HG02610 (cell line): Measurements from ENCODE around the gene ATF7.
"Not testable (repeated sequence)": the region's sequence is repeated elsewhere in the genome, so short reads cannot be mapped to it uniquely, and the experiment has no call there.

ENCODE experiments used
- ATAC-seq: cut with Tn5 transposase; IDR thresholded peaks from one replicate; pipeline ENCODE4 v1.9.1; 2021; ENCODE audit warnings: mild to moderate bottlenecking, moderate library complexity; ENCODE audit not compliant: unreplicated experiment

The ATF7 gene

DNA sequence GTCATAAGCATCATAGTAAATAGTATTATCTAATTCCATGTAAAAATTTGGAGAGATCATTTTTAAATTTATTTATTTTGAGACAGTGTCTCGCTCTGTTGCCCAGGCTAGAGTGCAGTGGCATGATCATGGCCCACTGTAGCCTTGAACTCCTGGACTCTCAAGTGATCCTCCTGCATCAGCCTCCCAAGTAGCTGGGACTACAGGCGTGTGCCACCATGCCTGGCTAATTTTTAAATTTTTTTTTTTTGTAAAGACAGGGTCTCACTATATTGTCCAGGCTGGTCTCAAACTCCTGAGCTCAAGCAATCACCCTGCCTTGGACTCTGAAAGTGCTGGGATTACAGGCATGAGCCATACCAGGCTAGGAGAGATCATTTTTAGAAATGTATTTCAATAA is 27.2 kb downstream of the ATF7 start:
- ATAC-seq: not testable (repeated sequence)

DNA sequence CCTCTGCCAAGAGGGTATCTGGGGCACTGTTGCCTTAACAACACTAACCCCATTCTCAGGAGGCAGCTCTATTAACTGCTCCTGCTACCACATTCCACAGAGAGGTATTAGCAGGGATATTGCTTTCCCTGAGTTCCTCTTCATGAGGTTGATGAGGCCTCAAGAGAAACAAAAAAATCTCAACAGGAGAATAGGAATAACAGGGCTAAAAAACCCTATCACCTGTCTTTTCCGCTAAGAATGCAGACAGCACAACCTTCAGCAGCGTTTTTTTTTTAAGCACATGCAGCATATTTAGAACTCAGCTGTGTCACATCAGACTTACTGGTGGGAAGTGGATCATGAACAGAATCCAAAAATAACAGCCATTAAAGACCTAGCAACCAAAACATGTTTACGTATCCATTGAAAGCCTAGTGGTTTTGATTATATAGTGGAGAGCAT is 29.2 kb downstream of the ATF7 start:
- no peak for ATAC-seq

DNA sequence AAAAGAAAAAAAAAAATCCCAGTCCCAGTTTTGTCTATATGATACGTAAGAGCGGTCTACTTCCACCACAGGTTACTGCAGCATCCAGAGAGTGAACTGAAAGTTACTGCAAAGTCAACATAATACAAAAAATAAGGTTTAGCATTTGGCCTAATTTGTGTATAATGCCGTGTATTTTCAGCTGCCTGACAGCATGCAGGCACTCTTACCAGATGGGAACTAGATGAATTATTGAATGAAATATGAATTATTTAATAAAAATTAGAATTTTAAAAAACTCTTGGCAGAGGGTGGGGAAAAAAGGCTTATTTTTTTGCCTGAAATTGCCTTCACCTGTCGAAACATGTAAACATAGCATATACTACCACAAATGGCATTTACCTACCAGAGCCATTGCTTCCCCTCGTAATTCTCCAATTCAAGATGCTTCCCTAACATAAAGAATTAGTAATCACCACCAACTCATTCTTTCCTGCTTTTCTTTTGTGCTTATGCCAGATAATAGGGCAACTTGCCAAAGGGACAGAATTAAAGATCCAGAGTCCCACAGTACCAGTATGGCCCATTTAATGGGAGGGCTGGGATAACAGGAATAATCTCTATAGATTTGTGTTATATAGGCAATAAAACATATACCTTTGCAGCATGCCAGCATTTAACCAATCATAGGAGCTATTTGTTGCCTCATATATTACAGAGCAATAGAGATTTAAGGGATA is 31.1 kb downstream of the ATF7 start:
- no peak for ATAC-seq

DNA sequence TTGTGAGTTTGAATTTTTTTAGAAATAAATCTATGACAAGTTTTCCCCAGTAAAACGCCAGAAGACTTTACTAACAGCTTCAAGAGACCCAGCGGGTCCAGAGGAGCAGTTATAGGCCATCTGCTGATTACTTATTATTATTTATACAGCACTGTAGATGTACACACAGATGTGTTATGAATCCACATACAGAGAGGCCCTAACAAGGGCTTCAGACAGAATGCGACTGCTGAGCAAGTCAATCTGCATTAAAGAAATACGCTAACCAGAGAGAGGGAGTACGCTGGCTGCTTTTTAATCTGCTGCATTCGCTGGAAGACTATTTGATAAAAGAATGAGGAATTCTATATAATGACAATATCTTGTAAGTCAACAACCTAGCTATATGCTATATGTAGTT is 32.5 kb downstream of the ATF7 start:
- ATAC-seq: no peak

DNA sequence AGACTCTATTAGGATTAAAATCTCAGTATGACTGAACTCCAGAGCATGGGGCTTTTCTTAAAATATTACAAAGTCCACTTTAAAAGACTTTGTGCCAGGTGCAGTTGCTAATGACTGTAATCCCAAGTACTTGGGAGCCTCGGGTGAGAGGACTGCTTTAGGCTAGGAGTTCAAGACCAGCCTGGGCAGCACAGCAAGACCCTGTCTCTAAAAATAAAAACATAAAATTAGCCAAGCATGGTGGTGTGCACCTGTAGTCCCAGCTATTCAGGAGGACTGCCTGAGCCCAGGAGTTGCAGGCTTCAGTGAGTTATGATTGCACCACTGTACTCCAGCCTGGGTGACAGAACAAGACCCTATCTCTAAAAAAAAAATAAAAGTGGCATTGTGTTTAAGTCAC is 33.2 kb downstream of the ATF7 start:
- ATAC-seq: no peak

DNA sequence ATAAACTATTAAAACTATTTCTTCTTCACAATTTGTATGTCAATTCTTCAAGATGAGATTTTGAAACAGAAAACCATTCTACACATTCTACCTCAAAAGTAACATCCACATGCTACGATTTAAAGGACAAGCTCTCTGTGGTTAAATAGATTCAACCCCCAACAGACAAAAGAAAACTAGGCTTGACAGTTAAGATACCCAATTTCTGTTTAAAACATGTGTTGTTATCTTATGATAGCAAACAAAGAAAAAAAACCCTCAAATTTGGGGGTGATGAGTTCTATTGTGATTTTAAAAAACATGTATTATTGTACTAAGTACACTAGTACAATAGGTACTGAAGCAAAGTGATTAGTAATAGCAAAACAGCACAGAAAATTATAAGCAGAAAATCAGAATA is 33.8 kb downstream of the ATF7 start:
- ATAC-seq: no peak

DNA sequence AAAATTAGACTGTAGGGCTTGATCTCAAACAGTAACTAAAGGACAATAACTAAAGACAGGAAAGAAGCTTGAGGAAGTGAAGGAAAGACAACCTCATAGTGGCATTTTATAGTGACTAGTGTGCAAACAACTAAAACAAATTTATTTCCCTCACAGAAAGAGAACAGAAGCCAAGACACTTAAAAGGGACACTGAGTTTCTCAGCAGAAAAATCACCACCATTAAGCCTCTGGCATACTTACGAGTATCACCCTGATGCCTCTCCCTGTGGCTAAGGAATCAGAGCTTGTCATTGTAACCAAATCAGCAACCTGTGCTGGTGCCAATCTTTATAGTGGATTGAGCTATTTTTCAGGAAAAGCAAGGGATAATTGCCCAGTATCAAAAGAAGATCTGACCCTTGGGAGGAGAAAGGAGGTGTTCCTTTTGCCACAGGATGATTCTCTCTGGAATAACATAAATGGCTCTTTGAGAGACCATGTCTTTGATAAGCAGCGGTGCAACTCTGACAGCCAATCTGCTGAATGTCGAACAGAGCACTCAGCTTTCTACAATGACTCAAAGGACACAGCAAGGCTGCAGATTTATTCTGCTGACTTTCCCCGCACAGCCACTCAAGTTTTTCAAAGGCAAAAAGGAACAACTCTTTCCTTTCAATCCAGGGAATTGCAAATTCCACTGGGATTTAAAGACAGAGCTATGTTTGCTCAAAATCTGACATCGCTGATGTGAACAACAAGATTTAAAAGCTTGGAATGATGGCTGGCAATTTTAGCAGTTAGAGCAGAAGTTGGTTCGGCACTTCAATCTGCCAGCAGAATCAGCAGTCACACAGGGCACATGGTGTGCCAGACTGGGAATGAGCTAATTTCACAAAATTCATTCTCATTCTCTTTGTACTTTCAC is 34.6 kb downstream of the ATF7 start:
- no peak for ATAC-seq

DNA sequence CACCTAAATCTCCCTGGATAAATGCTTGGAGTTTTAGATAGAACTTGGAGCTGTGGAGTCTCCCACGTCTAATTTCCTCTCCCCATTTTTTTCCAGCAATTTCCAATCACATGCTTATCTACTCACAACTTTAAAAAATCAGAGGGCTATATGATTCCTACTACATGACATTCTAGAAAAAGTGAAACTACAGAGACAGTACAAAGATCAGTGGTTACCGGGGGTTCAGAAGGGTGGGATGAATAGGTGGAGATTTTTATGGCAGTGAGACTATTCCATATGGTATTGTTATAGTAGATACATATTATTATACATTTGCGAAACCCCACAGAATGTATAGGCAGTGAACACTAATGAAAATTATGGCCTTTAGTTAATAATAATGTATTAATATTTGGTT is 35.5 kb downstream of the ATF7 start:
- no peak for ATAC-seq

DNA sequence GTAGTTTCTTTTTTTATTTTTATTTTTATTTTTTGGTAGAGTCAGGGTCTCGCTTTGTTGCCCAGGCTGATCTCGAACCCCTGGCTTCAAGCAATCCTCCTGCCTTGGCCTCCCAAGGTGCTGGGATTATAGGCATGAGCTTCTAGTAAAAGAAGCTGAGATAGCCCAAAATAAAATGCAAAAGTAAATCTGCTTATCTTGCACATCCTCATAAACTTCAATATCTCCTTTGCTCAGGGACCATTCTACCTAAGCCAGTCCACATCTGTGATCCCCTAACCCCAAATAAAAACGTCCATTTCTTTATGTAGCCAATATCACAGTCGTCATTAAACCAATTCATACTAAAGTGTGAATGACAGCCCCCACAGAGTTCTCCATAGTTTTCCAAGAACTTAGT is 36.3 kb downstream of the ATF7 start:
- no peak for ATAC-seq

DNA sequence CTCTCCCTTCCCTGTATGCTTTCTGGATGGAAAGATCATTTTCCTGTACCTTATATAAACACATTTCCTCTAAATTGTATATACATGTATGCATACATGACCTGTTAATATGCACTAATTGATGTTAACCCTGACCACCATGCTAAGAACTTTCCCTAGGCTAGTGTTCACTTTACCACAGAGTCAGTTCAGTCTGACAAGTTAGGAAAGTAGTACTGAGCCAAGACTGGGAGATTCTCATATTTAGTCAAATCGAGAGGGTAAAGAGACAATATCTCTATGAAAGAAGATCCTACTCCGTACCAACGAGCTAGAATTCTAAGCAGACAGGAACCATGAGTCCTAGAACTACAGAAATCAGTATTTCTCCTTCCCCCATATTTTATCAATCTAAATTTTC is 36.8 kb downstream of the ATF7 start:
- no peak for ATAC-seq

DNA sequence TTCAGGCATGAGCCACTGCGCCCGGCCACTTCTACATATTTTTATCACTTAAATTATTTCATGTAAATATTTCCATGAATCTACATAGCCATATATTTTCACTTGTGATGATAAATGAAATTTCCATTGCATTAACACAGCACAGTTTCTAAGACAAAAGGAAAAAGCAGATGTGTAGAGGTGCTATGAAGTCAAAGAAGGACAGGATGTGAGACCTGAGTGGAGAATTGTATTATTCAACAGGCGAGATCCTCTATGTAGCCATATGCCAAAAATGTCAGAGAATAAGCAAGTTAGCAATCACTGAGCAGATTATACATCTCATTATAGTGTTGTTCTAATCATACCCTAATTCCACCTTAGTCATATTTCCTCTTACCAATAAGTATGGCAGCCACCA is 38.1 kb downstream of the ATF7 start:
- ATAC-seq: no peak

DNA sequence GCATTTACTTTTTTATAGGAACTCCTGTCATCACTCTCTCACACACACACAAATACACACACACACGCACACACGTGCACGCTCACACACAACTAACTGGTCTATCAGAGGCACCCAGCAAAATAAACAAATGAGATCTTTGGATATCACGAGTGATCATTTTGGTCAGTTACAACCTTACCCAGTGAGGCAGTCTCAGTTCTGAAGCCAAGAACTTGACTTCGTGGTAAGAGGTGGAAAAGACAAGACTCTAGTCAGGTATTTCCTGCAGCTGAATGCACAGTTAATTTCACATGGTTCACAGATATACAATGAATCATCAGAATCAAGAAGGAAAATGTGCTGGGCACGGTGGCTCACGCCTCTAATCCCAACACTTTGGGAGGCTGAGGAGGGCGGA is 39.4 kb downstream of the ATF7 start:
- no peak for ATAC-seq

DNA sequence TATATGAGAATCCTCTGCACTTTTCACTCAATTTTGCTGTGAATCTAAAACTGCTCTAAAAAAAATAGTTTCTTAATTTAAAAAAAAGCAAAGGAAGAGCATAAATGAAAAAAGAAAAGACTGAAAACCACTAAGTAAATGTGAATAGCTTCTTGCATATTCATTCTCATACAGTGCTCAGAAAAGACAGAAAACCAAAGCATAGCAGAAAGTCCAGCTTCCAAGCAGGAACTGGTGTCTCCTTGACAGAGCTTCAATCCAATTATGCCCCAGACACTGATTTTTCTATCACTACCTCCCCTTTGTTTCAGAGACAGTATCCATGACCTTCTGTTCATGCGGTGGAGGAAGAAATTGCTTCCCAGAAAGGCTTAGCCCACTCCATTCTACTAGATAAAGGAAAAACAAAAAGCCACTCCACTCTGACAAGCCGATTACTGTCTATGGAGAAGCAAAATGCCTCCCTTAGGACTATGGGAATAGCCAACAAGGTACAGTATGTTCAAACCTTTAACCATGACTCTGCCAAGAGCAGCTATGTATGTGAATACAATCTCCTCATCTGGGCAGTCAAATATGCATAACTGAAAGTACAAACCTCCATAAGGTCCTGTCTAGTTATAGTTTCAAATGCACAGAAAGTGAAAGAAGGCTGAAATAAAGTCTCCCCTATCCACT is 40.6 kb downstream of the ATF7 start:
- ATAC-seq: peak; percentile 61

DNA sequence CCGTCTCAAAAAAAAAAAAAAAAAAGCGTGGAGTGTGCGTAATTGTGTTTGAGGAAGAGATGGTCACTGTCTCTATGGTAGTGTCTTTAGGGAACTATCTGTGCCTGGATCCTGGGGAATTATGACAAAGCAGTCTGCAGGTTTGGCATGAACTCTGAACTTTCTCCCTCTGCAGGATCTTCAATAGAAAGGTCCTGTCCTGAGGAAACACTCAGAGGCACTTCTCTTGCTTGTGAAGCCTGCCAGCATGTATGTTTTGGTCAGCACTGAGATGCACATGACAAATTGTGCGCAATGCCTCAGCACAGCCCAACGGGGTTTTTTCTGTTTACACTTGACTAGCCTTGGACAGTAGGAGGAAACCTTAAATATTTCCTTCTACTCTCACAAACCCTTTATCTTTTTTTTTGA is 46.6 kb downstream of the ATF7 start:
- peak; percentile 74 for ATAC-seq

DNA sequence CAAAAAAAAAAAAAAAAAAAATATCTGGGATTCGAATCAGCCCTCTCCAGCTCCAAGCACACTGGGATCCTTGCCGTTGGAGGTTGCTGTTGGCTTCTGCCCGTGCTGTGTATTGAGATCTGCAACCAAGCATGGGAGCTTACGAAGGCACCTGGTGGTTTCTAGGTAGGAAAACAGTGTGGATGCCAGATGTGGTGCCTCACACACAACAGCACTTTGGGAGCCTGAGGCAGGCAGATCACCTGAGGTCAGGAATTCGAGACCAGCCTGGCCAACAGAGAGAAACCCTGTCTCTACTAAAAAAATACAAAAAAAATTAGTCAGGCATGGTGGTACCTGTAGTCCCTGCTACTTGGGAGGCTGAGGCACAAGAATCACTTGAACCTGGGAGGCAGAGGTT is 47.4 kb downstream of the ATF7 start:
- ATAC-seq: no peak

DNA sequence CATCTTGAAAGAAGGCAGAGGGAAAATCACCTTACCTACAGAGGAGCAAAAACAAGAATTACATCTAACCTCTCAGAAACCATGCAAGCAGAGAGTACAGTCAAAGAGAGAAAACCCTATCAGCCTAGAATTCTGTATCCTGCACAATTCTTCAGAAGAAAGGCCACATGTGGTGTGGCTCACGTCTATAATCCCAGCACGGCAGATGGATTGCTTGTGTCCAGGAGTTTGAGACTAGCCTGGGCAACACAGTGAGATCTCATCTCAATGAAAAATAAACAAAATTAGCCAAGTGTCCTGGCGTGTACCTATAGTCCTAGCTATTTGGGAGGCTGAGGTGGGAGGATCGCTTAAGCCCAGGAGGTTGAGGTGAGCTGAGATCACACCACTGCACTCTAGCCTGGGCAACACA is 48.2 kb downstream of the ATF7 start:
- peak; percentile 78 for ATAC-seq

DNA sequence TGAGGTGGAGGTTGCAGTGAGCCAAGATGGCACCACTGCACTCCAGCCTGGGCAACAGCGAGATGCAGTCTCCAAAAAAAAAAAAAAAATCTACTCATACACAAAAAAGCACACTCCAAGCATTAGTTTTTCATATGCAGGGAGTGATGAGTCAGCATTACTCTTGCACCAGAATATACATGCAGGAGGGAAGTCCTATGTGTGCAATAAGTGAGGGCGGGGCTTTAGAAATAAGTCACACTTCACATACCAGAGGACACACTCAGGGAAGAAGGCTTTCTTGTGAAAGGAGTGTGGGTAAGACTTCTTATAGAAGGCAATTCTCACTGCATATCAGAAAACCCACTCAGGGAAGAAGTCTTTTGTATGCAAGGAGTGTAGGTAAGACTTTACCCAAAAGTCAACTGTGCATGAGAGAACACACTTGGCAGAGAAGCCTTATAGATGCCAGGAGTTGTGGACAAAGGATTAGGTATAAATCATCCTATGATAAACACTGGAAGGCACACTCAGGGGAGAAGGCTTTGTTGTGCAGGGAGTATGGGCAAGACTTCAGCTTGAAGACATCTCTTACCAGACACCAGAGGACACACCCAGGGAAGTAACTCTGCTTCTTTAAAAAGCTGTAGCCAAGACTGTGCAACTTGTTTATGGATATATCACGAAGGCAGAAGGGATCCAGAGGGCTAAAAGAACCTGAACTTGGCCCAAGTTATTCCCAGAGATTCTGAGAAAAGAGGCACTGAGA is 50.5 kb downstream of the ATF7 start:
- ATAC-seq: no peak

DNA sequence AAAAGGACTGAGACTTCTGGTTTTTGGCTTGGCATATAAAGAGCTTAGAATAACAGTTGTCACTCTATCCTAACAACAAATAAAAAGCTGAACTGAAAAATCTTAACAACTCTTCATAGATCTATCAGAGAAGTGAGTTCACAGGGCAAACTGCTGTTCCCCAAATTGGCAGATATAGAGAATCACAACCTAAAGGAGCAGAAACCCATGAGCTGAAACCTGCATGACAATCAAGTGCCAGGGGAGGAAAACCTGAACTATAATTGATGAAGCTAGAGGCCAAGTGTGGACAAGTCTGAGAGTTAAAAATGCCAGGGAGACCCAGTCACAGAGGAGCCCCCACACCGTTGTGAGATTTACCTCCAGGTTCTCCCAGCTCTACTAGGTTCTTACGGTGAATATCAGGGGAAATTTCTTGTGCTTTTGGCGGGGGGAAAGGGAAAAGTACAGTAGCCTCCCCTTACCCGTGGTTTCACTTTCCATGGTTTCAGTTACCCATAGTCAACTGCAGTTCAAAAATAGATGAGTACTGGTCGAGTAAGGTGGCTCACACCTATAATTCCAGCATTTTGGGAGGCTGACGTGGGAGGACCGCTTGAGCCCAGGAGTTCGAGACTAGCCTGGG is 53.9 kb downstream of the ATF7 start:
- ATAC-seq: no peak

DNA sequence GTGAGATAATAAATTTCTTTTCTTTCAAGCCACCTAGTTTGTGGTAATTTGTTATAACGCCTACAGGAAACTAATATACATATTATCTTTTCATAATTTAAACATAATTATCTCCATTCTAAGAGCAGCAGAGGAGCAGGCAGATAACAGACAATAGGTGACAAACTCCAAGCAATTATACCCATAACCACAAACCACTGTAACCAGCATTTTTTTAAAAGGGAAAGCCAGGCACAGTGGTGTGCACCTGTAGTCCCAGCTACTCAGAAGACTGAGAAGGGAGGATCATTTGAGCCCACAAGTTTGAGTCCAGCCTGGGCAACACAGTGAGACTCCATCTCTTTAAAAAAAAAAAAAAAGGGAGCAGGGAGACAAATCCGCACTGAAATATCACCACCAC is 54.9 kb downstream of the ATF7 start:
- no peak for ATAC-seq

DNA sequence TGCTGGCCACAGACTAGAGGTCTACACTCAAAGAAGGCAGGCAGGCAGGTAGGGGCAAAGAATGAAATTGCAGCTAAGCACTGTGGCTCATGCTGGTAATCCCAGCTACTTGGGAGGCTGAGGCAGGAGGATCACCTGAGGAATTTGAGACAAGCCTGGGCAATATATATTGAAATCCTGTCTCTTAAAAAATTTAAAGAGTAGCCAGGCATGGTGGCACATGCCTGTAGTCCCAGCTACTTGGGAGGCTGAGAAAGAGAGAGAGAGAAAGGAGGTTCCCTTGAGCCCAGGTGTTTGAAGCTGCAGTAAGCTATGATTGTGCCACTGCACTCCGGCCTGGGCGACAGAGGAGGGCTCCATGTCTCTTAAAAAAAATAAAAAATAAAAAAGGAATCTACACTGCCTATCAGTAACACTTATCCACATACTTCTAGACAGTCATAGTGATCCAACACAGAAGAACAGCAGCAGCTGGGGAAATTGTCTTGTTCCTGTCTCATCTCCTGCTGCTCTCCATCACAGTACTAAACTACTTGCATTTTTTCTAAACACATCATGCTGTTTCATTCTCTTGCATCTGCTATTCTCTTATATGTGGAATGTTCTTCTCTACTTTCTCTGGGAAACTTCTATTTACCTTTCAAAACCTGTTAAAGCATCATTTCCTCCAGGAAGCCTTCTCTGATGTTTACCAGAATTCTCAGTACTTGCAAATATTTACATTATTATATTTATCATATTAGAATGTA is 57.2 kb downstream of the ATF7 start:
- ATAC-seq: no peak
